Large intestine (tissue), 3 donors: ENCODE results near the gene ARHGEF18. TPM values are rescaled to one million over a fixed set of nuclear protein-coding genes. Genes with fewer than 3 reads are reported as not detected.

Experiments used
- DNase-seq, 2 donors: peaks; one replicate each; pipeline versions ENCODE4 v3.0.0 to v3.0.0-alpha.2; 2013
- H3K27ac ChIP-seq: one replicate; pipeline ENCODE4 v1.5.1; 2013; ENCODE audit warnings: low read length
- H3K27me3 ChIP-seq: 2 replicates; pipeline ENCODE4 v1.6.1; 2013; ENCODE audit warnings: low read length; ENCODE audit not compliant: control insufficient read depth, insufficient read depth
- H3K36me3 ChIP-seq: 2 replicates; pipeline ENCODE4 v1.6.1; 2013; ENCODE audit warnings: low read length; ENCODE audit not compliant: control insufficient read depth, insufficient read depth
- H3K4me1 ChIP-seq: one replicate; pipeline ENCODE4 v1.6.1; 2013; ENCODE audit warnings: low read length; ENCODE audit not compliant: control insufficient read depth, insufficient read depth
- H3K4me3 ChIP-seq: one replicate; pipeline ENCODE4 v1.5.1; 2013; ENCODE audit warnings: low read length
- H3K9me3 ChIP-seq: one replicate; pipeline ENCODE4 v1.6.1; 2013; ENCODE audit warnings: mild to moderate bottlenecking, low read depth, low read length, moderate library complexity; ENCODE audit not compliant: control insufficient read depth
- WGBS: methylation state at CpG from one replicate; pipeline ENCODE4 v1.1.5; 2013; ENCODE audit warnings: low lambda C conversion rate; ENCODE audit not compliant: insufficient coverage; 5-methylcytosine and 5-hydroxymethylcytosine counted together
- polyA plus RNA-seq: library from polyadenylated mRNA; unstranded; fragments of 120-200 nt; gene quantifications from one replicate; pipeline ENCODE4 v1.2.1, GENCODE V29; 2013

Gene ARHGEF18
- polyA plus RNA-seq, 1 donor: 27.8 TPM

GRCh38 chr19:7383284-7383683 lies 34.5 kb downstream of the ARHGEF18 start:
- no peaks in the 10 kb centered on the region for H3K4me1 ChIP-seq
- H3K27me3 ChIP-seq: no peaks in the 10 kb centered on the region
- no peak overlapping the region for H3K27ac ChIP-seq
- peaks cover under 1% of the 10 kb centered on the region for H3K36me3 ChIP-seq
- DNase-seq: no peak
- H3K9me3 ChIP-seq: no peaks in the 10 kb centered on the region
- WGBS: no CpG with 5 or more reads among the region's 7 CpGs
- no peak overlapping the region for H3K4me3 ChIP-seq

GRCh38 chr19:7385062-7385461 lies 36.3 kb downstream of the ARHGEF18 start:
- Histone ChIP-seq H3K4me3 (no peak overlapping the region), H3K27ac (no peak overlapping the region), H3K27me3 (no peaks in the 10 kb centered on the region), H3K36me3 (no peaks in the 10 kb centered on the region), H3K4me1 (no peaks in the 10 kb centered on the region), H3K9me3 (no peaks in the 10 kb centered on the region)
- DNase-seq: no peak
- no CpG with 5 or more reads among the region's 5 CpGs for WGBS

- H3K27ac ChIP-seq: no peak overlapping the region
- no peaks in the 10 kb centered on the region for H3K36me3 ChIP-seq
- H3K4me1 ChIP-seq: peaks cover 4% of the 10 kb centered on the region
- H3K4me3 ChIP-seq: no peak overlapping the region
- WGBS: no CpG with 5 or more reads among the region's 9 CpGs
- no peaks in the 10 kb centered on the region for H3K27me3 ChIP-seq
- H3K9me3 ChIP-seq: no peaks in the 10 kb centered on the region
- DNase-seq: no peak
Measured at GRCh38 chr19:7386308-7386707, 37.6 kb downstream of the ARHGEF18 start.

GRCh38 chr19:7386769-7387168 lies 38.0 kb downstream of the ARHGEF18 start:
- DNase-seq: no peak

GRCh38 chr19:7391218-7391670 lies 42.5 kb downstream of the ARHGEF18 start:
- WGBS: no CpG with 5 or more reads among the region's 14 CpGs
- Histone ChIP-seq H3K4me1 (peaks cover 21% of the 10 kb centered on the region), H3K4me3 (no peak overlapping the region), H3K36me3 (no peaks in the 10 kb centered on the region), H3K27ac (peak overlapping the region; percentile 82), H3K9me3 (no peaks in the 10 kb centered on the region), H3K27me3 (no peaks in the 10 kb centered on the region)
- peak; percentile 69 to 93 for DNase-seq

More at GRCh38 chr19:7386769-7387168, 38.0 kb downstream of the ARHGEF18 start:
- H3K27ac ChIP-seq: no peak overlapping the region
- H3K36me3 ChIP-seq: no peaks in the 10 kb centered on the region
- no peaks in the 10 kb centered on the region for H3K27me3 ChIP-seq
- no CpG with 5 or more reads among the region's 8 CpGs for WGBS
- H3K9me3 ChIP-seq: no peaks in the 10 kb centered on the region
- H3K4me1 ChIP-seq: peaks cover 9% of the 10 kb centered on the region
- H3K4me3 ChIP-seq: no peak overlapping the region

- no peaks in the 10 kb centered on the region for H3K27me3 ChIP-seq
- H3K4me3 ChIP-seq: no peak overlapping the region
- WGBS: no CpG with 5 or more reads among the region's 2 CpGs
- H3K36me3 ChIP-seq: no peaks in the 10 kb centered on the region
- H3K27ac ChIP-seq: peak overlapping the region; percentile 44
- DNase-seq: peak in 1 of 2 donors; percentile 35
- H3K4me1 ChIP-seq: peaks cover 28% of the 10 kb centered on the region
- H3K9me3 ChIP-seq: no peaks in the 10 kb centered on the region
Measured at GRCh38 chr19:7393459-7393858, 44.7 kb downstream of the ARHGEF18 start.

- Histone ChIP-seq H3K27ac (no peak overlapping the region), H3K9me3 (no peaks in the 10 kb centered on the region), H3K4me3 (peak overlapping the region; percentile 99), H3K36me3 (no peaks in the 10 kb centered on the region), H3K27me3 (no peaks in the 10 kb centered on the region), H3K4me1 (peaks cover 32% of the 10 kb centered on the region)
- DNase-seq: no peak
- no CpG with 5 or more reads among the region's 13 CpGs for WGBS
Measured at GRCh38 chr19:7393939-7394730, 45.4 kb downstream of the ARHGEF18 start.

GRCh38 chr19:7394731-7395359 lies 46.1 kb downstream of the ARHGEF18 start:
- peaks cover 32% of the 10 kb centered on the region for H3K4me1 ChIP-seq
- H3K27me3 ChIP-seq: no peaks in the 10 kb centered on the region
- peak; percentile 92 to 93 for DNase-seq
- H3K36me3 ChIP-seq: no peaks in the 10 kb centered on the region
- peak overlapping the region; percentile 99 for H3K4me3 ChIP-seq
- no CpG with 5 or more reads among the region's 61 CpGs for WGBS
- H3K27ac ChIP-seq: peak overlapping the region; percentile 98
- no peaks in the 10 kb centered on the region for H3K9me3 ChIP-seq

- peak; percentile 32 to 35 for DNase-seq
- Histone ChIP-seq H3K9me3 (no peaks in the 10 kb centered on the region), H3K27ac (peak overlapping the region; percentile 98), H3K4me3 (peak overlapping the region; percentile 99), H3K4me1 (peaks cover 32% of the 10 kb centered on the region), H3K36me3 (peaks cover 4% of the 10 kb centered on the region), H3K27me3 (no peaks in the 10 kb centered on the region)
- WGBS: no CpG with 5 or more reads among the region's 28 CpGs
Measured at GRCh38 chr19:7395360-7396066, 46.8 kb downstream of the ARHGEF18 start.

- peaks cover 10% of the 10 kb centered on the region for H3K36me3 ChIP-seq
- H3K4me1 ChIP-seq: peaks cover 23% of the 10 kb centered on the region
- H3K9me3 ChIP-seq: no peaks in the 10 kb centered on the region
- H3K4me3 ChIP-seq: no peak overlapping the region
- no peaks in the 10 kb centered on the region for H3K27me3 ChIP-seq
- 87% methylated on average over 2 of the region's 9 CpGs for WGBS
- H3K27ac ChIP-seq: no peak overlapping the region
- DNase-seq: no peak
Measured at GRCh38 chr19:7397687-7398086, 49.0 kb downstream of the ARHGEF18 start.
